ENCODE measurements around the gene SLC16A8.
"Not testable (repeated sequence)": the region's sequence is repeated elsewhere in the genome, so short reads cannot be mapped to it uniquely, and the experiment has no call there.

Gene SLC16A8

GRCh38 chr22:38088629-38089473 lies 4.9 kb upstream of the SLC16A8 start:
- no peak for DNase-seq (ENCODE audit: low read depth, low spot score)
- no peak overlapping the region for H3K4me3 ChIP-seq (ENCODE audit: low read length)

DNA sequence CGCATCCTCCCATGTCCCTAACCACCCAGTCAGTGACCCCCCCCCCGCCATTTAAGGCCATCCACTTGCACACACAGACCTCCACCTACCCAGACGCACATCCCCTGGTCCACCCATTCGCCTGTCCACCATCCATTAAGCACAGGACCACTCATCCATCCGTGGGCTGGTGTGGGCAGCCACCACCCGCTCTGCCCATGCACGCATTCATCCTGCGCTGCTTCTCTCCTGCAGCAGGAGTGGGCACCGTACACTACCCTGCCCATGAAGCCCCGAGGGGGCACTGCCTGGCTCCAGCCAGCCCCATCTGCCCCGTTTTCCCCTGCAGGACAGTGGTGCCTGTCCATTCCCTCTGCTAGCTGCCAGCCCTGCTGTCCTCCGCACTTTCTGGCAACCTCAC lies 3.9 kb upstream of the SLC16A8 start:
- DNase-seq (ENCODE audit: low read depth, low spot score), result no peak
- no peak overlapping the region for H3K4me3 ChIP-seq (ENCODE audit: low read length)

DNA sequence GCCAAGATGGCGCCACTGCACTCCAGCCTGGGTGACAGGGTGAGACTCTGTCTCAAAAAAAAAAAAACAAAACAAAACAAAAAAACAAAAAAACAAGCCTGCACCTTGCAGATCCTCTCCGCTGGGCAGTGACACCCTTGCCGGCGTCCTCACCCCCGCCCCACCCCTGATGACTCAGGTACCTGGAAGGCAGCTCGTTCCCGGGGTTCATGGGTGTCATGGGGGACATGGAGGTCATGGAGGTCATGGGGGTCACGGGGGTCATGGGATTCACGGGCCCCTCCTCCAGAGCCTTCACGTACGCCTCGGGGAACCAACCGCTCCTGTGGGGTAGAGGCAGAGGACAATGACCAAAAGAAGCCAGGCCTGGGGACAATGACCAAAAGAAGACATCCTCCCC lies 3.0 kb upstream of the SLC16A8 start:
- no peak overlapping the region for H3K4me3 ChIP-seq (ENCODE audit: low read length)
- no peak for DNase-seq (ENCODE audit: low read depth, low spot score)

DNA sequence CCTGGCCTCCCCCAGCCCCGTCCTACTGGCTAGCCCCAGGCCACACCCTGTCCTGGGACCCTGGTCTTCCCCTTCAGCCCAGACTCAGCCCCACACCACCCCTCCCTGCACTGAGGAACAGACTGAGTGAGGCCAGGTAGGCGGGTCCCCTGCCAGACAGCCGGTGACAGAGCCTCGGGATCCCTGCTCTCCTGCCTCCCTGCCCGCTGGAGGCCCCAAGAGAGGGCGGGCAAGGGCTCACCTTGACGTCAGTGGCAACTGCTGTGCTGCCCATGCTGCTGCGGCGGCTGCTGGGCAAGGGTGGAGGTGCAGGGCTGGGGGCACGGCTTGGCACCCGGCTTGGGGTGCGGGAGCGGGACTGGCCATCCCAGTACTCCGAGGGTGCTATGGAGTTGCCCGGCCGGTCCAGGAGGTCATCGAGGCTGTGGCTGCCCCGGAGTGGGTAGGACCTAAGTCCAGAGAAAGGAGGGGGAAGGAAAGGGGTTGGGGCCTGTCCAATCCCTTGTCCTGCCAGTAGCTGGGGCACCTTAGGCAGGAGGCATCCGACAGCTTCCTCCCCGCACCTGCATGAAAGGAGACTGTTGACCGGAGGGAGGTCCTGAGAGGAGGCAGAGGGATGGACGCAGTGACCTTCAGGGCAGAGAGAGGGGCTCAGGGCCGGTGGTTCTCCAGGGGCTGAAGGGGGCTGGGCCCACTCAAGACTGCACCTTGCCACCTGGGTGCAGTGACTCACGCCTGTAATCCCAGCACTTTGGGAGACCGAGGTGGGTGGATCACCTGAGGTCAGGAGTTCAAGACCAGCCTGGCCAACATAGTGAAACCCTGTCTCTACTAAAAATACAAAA lies 2.2 kb upstream of the SLC16A8 start:
- no peak overlapping the region for H3K4me3 ChIP-seq (ENCODE audit: low read length)
- no peak for DNase-seq (ENCODE audit: low read depth, low spot score)

DNA sequence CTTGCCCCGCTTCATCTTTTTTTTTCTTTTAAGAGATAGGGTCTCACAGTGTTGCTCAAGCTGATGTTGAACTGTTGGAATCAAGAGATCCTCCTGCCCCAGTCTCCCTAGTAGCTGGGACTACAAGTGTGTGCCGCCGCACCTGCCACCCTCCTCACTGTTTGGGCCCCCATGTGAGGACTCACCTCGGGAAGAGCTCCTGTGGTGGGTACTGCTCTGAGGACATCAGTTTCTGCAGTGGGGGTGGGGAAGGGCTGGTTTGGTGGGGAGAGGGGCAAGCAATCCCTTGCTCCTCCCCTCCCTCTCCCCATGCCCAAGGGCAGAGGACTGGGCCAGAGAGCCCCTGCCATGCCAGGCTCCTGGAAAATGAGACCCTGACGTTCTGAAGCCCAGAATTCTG lies 1.5 kb upstream of the SLC16A8 start:
- no peak for DNase-seq (ENCODE audit: low read depth, low spot score)
- H3K4me3 ChIP-seq (ENCODE audit: low read length), result no peak overlapping the region

GRCh38 chr22:38085056-38085455 lies 1.1 kb upstream of the SLC16A8 start:
- no peak for DNase-seq (ENCODE audit: low read depth, low spot score)
- H3K4me3 ChIP-seq (ENCODE audit: low read length), result no peak overlapping the region

GRCh38 chr22:38082986-38083710 lies 836 bp downstream of the SLC16A8 start:
- H3K4me3 ChIP-seq (ENCODE audit: low read length), result no peak overlapping the region
- DNase-seq (ENCODE audit: low read depth, low spot score), result no peak

GRCh38 chr22:38081941-38082828 lies 1.8 kb downstream of the SLC16A8 start:
- no peak for DNase-seq (ENCODE audit: low read depth, low spot score)
- no peak overlapping the region for H3K4me3 ChIP-seq (ENCODE audit: low read length)

- no peak overlapping the region for H3K4me3 ChIP-seq (ENCODE audit: low read length)
- DNase-seq (ENCODE audit: low read depth, low spot score), result no peak
Observed at GRCh38 chr22:38081636-38081940, 2.4 kb downstream of the SLC16A8 start.

- no peak for DNase-seq (ENCODE audit: low read depth, low spot score)
Observed at GRCh38 chr22:38080850-38081635, 2.9 kb downstream of the SLC16A8 start.

GRCh38 chr22:38080474-38080849 lies 3.5 kb downstream of the SLC16A8 start:
- no peak overlapping the region for H3K4me3 ChIP-seq (ENCODE audit: low read length)
- no peak for DNase-seq (ENCODE audit: low read depth, low spot score)

More at GRCh38 chr22:38080850-38081635, 2.9 kb downstream of the SLC16A8 start:
- H3K4me3 ChIP-seq (ENCODE audit: low read length), result no peak overlapping the region

GRCh38 chr22:38079804-38080203 lies 4.2 kb downstream of the SLC16A8 start:
- no peak for DNase-seq (ENCODE audit: low read depth, low spot score)
- no peak overlapping the region for H3K4me3 ChIP-seq (ENCODE audit: low read length)

- not testable (repeated sequence) for H3K4me3 ChIP-seq (ENCODE audit: low read length); DNase-seq (ENCODE audit: low read depth, low spot score)
Observed at GRCh38 chr22:38079208-38079607, 4.8 kb downstream of the SLC16A8 start.

GRCh38 chr22:38078046-38078840 lies 5.7 kb downstream of the SLC16A8 start:
- H3K4me3 ChIP-seq (ENCODE audit: low read length), result no peak overlapping the region
- no peak for DNase-seq (ENCODE audit: low read depth, low spot score)

DNA sequence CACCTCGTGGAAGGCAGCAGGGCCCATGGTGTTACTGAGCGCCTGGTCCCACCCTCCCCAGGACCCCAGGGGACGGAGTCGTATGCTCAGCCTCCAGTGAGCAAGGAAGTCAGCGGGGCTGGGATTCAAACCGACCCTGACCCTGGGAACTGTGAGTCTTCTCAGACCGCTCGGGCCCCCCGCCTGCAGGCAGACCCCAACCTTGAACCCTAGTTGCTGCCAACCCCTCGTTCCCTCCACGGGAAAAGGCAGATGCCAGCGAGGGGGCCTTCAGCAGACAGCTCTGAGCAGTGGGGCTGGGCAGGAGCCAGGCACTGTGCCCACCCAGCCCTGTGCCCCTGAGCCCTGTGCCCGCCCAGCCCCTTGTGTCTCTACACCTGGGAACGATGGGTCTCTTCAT lies 6.4 kb downstream of the SLC16A8 start:
- no peak for DNase-seq (ENCODE audit: low read depth, low spot score)

GRCh38 chr22:38077096-38077495 lies 6.9 kb downstream of the SLC16A8 start:
- H3K4me3 ChIP-seq (ENCODE audit: low read length), result no peak overlapping the region
- DNase-seq (ENCODE audit: low read depth, low spot score), result no peak

More for the DNA sequence above, 6.4 kb downstream of the SLC16A8 start:
- no peak overlapping the region for H3K4me3 ChIP-seq (ENCODE audit: low read length)

GRCh38 chr22:38075961-38076360 lies 8.0 kb downstream of the SLC16A8 start:
- H3K4me3 ChIP-seq (ENCODE audit: low read length), result no peak overlapping the region; the same call in 1 of the 2 replicates

More at GRCh38 chr22:38075961-38076360, 8.0 kb downstream of the SLC16A8 start:
- DNase-seq (ENCODE audit: low read depth, low spot score), result peak; percentile 30
